GM21576 (cell line): Measurements from ENCODE around the gene APOOL.
"Not testable (repeated sequence)": the region's sequence is repeated elsewhere in the genome, so short reads cannot be mapped to it uniquely, and the experiment has no call there.

ENCODE experiments used
- ATAC-seq: cut with Tn5 transposase; IDR thresholded peaks from one replicate; pipeline ENCODE4 v1.9.1; 2021; ENCODE audit warnings: mild to moderate bottlenecking, moderate library complexity; ENCODE audit not compliant: unreplicated experiment

APOOL gene

GRCh38 chrX:85077247-85077646 lies 73.6 kb downstream of the APOOL start:
- not testable (repeated sequence) for ATAC-seq

GRCh38 chrX:85084770-85085393 lies 81.2 kb downstream of the APOOL start:
- ATAC-seq = peak; percentile 90

- ATAC-seq = no peak
Measured at GRCh38 chrX:85089321-85089840, 85.7 kb downstream of the APOOL start.

- ATAC-seq = no peak
Measured at GRCh38 chrX:85107407-85107806, 103.7 kb downstream of the APOOL start.

- ATAC-seq = no peak
Measured at GRCh38 chrX:85108165-85108564, 104.5 kb downstream of the APOOL start.

- ATAC-seq = no peak
Measured at GRCh38 chrX:85109235-85109634, 105.6 kb downstream of the APOOL start.

GRCh38 chrX:85111347-85111746 lies 107.7 kb downstream of the APOOL start:
- no peak for ATAC-seq

- no peak for ATAC-seq
Measured at GRCh38 chrX:85112293-85112692, 108.6 kb downstream of the APOOL start.

- ATAC-seq = no peak
Measured at GRCh38 chrX:85113746-85114145, 110.1 kb downstream of the APOOL start.

- no peak for ATAC-seq
Measured at GRCh38 chrX:85114171-85114570, 110.5 kb downstream of the APOOL start.

- ATAC-seq = no peak
Measured at GRCh38 chrX:85114776-85115175, 111.1 kb downstream of the APOOL start.

GRCh38 chrX:85115252-85115651 lies 111.6 kb downstream of the APOOL start:
- no peak for ATAC-seq

GRCh38 chrX:85136409-85136808 lies 132.7 kb downstream of the APOOL start:
- no peak for ATAC-seq

GRCh38 chrX:85139422-85139821 lies 135.7 kb downstream of the APOOL start:
- ATAC-seq = no peak

- ATAC-seq = peak; percentile 58
Measured at GRCh38 chrX:85140964-85141363, 137.3 kb downstream of the APOOL start.
